ENCODE measurements around the gene ZNF727.
"Not testable (repeated sequence)": the region's sequence is repeated elsewhere in the genome, so short reads cannot be mapped to it uniquely, and the experiment has no call there.

ZNF727 gene

DNA sequence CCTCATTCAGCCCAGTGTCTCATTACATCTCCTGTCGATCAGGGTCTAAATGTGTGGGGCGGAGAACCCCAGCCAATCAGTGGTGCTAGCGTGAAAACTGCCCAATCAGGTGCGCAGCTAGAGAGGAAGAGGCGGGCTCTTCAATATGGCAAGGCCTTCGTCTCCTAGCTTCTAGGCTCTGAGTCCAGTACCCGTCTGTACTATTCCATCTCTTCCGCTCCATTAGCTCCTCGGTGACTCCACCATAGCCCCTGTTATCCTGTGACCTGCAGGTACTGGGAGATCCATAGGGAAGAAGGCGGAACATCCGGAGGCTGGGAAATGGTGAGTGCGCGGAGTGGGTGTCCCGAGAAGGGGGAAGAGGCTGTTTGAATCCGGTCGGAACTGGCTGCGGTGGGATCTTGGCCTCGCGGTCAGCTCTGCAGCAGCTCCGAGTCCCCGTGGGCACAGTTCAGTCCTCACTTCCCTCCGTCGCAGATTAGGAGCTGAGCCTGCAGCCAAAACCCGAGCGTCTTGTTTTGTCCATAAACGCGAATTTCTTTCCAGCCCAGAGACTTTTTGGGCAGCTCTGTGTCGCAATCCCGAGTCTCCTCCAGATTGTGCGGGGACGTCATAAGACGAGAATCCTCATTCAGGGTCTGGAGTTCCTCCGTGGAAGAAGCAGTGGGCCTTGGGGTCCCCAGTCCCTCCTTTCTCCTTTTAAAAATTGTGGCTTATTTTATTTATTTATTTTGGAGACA, at the start of gene ZNF727:
ZNF727 (plus strand) TSS at position 134 of the 740 bp plus-strand sequence; CDS start at position 322, 188 bp downstream.
- no peak for DNase-seq (ENCODE audit: low spot score)

DNA sequence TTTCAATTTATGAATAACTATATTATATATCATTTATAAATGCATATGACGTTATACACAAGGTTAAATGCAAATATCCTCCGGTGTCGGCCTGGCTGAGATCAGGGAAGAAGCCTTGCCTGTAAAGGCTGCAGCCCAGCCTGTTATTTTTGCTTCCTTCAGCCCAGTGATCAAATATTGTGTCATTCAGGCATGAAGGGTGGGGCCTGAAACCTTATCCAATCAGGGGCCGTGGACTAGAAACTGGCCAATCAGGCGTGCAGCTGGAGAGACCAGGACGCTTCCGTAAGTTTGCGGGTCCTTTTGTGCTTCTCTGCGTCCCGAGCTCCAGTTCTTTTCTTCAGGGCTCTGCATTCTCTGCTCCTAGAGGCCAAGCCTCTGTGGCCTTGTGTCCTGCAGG, 46.7 kb upstream of the ZNF727 start, which contains the start of gene ZNF722:
ZNF722 (plus strand) TSS at position 301 of the 400 bp plus-strand sequence. CDS start 113 bp downstream, outside the sequence.
- no peak for DNase-seq (ENCODE audit: low spot score)

DNA sequence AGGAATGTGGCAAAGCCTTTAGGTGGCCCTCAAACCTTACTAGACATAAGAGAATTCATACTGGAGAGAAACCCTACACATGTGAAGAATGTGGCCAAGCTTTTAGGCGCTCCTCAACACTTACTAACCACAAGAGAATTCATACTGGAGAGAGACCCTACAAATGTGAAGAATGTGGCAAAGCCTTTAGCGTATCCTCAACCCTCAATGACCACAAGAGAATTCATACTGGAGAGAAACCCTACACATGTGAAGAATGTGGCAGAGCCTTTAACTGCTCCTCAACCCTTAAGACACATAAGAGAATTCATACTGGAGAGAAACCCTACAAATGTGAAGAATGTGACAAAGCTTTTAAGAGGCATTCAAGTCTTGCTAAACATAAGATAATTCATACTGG, 29.7 kb upstream of the ZNF727 start:
- DNase-seq (ENCODE audit: low spot score), result not testable (repeated sequence)

DNA sequence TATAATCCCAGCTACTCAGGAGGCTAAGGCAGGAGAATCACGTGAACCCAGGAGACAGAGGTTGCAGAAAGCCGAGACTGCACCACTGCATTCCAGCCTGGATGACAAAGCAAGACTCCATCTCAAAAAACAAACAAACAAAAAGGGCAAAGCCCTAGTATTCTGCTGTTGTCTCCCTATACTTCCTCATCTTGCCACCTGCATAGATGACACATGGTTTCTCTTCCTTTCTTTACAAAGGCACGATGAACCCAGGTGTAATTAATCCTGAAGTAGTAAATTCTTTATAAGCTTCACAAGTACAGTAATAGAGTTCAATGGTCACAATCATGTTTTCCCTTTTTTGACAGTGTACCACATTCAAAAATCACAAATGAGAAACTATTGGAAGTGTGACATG, 9.8 kb upstream of the ZNF727 start:
- DNase-seq (ENCODE audit: low spot score), result no peak

- DNase-seq (ENCODE audit: low spot score), result no peak
These were observed 8.1 kb upstream of the ZNF727 start for GRCh38 chr7:64037095-64037494.

GRCh38 chr7:64046041-64046389, 781 bp downstream of the ZNF727 start:
- no peak for DNase-seq (ENCODE audit: low spot score)

- not testable (repeated sequence) for DNase-seq (ENCODE audit: low spot score)
These were observed 32.8 kb downstream of the ZNF727 start for GRCh38 chr7:64077837-64078698.

GRCh38 chr7:64078699-64078994, 33.4 kb downstream of the ZNF727 start:
- DNase-seq (ENCODE audit: low spot score), result no peak

GRCh38 chr7:64087501-64087900, 42.3 kb downstream of the ZNF727 start:
- no peak for DNase-seq (ENCODE audit: low spot score)

GRCh38 chr7:64088863-64089262, 43.6 kb downstream of the ZNF727 start:
- DNase-seq (ENCODE audit: low spot score), result not testable (repeated sequence)

All from left forelimb (tissue), 1 donor.